ENCODE measurements around the gene FAM89B.

The FAM89B gene

DNA sequence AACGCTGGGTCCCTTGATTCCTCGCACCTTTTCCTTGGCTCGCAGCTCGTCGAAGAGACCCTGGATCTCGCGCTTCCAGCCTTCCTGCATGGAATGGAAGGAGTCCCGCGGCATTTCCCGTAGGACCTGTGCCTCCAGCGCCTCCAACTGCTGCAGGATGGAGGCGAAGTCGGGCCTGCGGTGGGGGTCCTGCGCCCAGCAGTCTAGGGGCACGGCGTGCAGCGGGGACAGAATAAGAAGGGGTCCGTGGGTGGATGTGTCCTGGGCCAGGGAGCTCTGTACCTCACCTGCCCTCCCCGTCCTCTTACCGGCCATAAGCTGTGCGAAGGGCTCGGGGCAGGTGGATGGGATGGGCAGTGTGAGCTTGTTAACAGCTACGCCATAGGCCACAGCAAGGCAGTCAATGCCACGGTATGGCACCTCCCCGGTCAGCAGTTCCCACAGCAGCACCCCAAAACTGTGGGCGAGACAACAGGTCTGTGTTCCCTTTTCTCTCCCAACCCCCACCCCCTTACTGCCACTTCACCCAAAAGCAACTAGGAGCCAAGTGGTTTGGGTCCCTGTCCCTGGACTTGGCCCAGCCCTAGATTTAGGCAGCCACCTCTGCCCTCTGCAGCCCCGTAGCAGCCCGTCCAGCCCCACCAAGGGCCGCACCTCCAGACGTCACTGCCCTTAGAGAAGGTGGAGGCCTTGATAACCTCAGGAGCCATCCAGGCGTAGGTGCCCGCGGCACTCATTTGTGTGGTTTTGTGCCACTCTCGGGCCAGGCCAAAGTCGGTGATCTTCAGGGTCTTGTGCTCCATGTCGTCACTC, 35.5 kb downstream of the FAM89B start:
- no peaks in the 10 kb centered on the region for H3K9me3 Mint-ChIP-seq
- H3K4me3 Mint-ChIP-seq = peak overlapping the region; percentile 28

DNA sequence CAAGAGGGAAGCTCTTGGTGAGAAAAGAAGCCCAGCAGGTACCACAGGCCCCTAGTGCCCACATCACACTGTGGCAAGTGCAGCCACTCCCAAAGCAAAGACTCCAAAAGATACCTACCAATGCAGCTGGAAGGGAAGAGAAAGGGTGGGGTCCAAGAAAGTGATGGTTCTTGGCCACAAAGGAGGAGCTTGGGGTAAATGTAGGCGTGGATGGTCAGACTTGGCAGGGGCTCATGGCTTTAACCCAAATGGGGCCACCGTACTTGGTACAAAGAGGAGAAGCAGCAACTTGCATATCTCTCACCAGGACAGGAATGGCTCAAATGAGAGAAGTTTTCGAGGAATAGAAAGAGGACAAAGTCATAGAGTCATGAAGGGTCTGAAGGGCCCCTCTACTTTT, 36.9 kb downstream of the FAM89B start:
- H3K27me3 Mint-ChIP-seq (ENCODE audit: low read depth, poor library complexity) = peaks cover 9% of the 10 kb centered on the region
- H3K27ac Mint-ChIP-seq = no peak overlapping the region
- H3K36me3 Mint-ChIP-seq (ENCODE audit: low read depth) = peaks cover 34% of the 10 kb centered on the region
- peaks cover 50% of the 10 kb centered on the region for H3K4me1 Mint-ChIP-seq
- DNase-seq = no peak
- TF ChIP-seq, protein P1, sequence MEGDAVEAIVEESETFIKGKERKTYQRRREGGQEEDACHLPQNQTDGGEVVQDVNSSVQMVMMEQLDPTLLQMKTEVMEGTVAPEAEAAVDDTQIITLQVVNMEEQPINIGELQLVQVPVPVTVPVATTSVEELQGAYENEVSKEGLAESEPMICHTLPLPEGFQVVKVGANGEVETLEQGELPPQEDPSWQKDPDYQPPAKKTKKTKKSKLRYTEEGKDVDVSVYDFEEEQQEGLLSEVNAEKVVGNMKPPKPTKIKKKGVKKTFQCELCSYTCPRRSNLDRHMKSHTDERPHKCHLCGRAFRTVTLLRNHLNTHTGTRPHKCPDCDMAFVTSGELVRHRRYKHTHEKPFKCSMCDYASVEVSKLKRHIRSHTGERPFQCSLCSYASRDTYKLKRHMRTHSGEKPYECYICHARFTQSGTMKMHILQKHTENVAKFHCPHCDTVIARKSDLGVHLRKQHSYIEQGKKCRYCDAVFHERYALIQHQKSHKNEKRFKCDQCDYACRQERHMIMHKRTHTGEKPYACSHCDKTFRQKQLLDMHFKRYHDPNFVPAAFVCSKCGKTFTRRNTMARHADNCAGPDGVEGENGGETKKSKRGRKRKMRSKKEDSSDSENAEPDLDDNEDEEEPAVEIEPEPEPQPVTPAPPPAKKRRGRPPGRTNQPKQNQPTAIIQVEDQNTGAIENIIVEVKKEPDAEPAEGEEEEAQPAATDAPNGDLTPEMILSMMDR (IDR thresholded peaks at IDR 0.05) = no peak
- H3K9me3 Mint-ChIP-seq = no peaks in the 10 kb centered on the region
- peak overlapping the region; percentile 14 for H3K4me3 Mint-ChIP-seq

More for the DNA sequence above, 35.5 kb downstream of the FAM89B start:
- TF ChIP-seq, protein P1 (IDR thresholded peaks at IDR 0.05) = no peak
- Mint-ChIP-seq H3K4me1 (peaks cover 44% of the 10 kb centered on the region), H3K36me3 (ENCODE audit: low read depth) (peaks cover 47% of the 10 kb centered on the region), H3K27me3 (ENCODE audit: low read depth, poor library complexity) (peaks cover 9% of the 10 kb centered on the region), H3K27ac (no peak overlapping the region)
- DNase-seq = no peak

DNA sequence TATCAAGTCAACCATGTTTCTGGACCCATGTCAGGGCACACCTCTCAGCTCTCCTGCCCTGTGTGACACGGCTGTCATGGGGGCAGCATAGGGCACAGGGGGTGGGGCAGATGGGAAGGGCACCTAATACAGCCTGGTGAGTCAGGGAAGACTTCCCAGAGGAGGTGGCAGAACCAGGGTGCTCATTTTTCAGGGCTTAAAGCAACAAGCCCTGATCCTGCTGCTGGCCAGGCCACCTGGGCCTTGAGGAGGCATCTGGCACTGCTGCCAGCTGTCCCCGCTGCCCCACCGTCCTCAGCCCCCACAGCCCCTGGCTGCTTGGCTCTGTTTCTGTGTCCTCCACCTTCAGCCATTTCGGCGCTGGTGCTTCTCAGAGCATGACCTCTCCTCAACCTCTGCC, 37.3 kb downstream of the FAM89B start:
- Mint-ChIP-seq H3K36me3 (ENCODE audit: low read depth) (peaks cover 30% of the 10 kb centered on the region), H3K27me3 (ENCODE audit: low read depth, poor library complexity) (peaks cover 9% of the 10 kb centered on the region), H3K4me1 (peaks cover 50% of the 10 kb centered on the region), H3K9me3 (no peaks in the 10 kb centered on the region), H3K27ac (no peak overlapping the region), H3K4me3 (no peak overlapping the region)
- DNase-seq = no peak
- TF ChIP-seq, protein P1 (IDR thresholded peaks at IDR 0.05) = no peak

DNA sequence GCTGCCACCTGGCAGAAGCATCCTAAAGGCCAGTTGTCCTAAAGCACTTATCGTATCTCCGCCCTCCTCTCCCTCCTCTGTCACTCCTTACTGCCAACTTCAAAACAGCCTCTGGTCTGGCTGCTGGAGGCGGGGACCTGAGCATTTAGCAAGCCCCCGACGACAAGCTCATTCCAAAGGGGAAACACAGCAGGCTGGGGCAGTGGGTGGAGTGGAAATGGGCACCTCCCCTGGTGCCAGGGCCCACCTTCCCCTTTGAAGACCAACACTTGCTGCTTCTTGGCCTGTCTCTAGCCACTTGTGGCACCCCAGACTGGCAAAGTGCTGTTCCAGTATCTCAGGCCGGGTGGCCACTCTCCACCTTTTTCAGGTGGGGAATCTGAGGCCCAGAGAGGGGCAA, 38.1 kb downstream of the FAM89B start:
- Mint-ChIP-seq H3K27me3 (ENCODE audit: low read depth, poor library complexity) (peaks cover 9% of the 10 kb centered on the region), H3K9me3 (no peaks in the 10 kb centered on the region), H3K4me1 (peaks cover 50% of the 10 kb centered on the region), H3K36me3 (ENCODE audit: low read depth) (peaks cover 30% of the 10 kb centered on the region), H3K4me3 (peak overlapping the region; percentile 13), H3K27ac (no peak overlapping the region)
- DNase-seq = no peak
- TF ChIP-seq, protein P1 (IDR thresholded peaks at IDR 0.05) = no peak

DNA sequence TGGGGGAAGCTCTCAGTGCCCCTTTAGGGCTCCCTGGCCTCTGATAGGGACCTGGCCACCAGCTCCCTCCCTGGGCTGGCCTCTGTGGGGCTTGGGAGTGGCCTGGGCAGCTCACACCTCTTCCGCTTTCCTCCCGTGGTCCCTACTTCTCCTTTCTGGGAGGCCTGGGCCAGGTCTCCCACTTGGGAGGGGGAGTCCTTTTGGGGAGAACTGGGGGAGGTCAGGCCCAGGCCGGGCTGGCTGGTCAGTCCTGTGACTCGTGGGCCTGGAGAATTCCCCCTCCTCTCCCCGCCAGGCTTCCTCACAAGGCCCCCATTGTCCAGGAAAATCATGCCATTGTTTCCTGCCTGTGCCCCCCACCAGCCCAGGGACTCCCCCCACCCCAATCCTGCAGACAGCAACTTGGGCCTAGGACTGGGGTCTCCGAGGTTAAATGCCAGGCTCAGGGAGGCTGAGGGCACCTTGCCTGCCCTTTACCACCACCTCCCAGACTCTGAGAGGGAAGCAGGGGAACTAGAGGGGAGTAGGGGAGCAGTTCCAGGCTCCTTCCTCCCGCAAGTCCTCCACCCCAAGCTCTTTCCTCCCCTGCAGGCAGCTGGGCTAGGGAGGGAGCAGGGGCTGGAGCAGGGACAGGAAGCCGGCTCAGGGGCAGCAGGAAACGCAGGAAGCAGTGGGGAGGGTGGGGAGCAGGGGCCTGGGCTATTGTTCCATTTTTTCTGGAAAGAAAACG, 38.9 kb downstream of the FAM89B start:
- no peak overlapping the region for H3K27ac Mint-ChIP-seq
- no peak for DNase-seq
- H3K36me3 Mint-ChIP-seq (ENCODE audit: low read depth) = peaks cover 30% of the 10 kb centered on the region
- H3K4me1 Mint-ChIP-seq = peaks cover 50% of the 10 kb centered on the region
- no peaks in the 10 kb centered on the region for H3K9me3 Mint-ChIP-seq
- peaks cover 9% of the 10 kb centered on the region for H3K27me3 Mint-ChIP-seq (ENCODE audit: low read depth, poor library complexity)
- H3K4me3 Mint-ChIP-seq = peak overlapping the region; percentile 32
- TF ChIP-seq, protein P1 (IDR thresholded peaks at IDR 0.05) = no peak
